GM21737 (cell line): ENCODE results near the gene PANX1.

Experiments used
- ATAC-seq: cut with Tn5 transposase; IDR thresholded peaks from one replicate; pipeline ENCODE4 v1.9.1; 2021; ENCODE audit warnings: mild to moderate bottlenecking, moderate library complexity; ENCODE audit not compliant: unreplicated experiment

Gene PANX1

GRCh38 chr11:94129512-94130297 lies 1.1 kb downstream of the PANX1 start:
- no peak for ATAC-seq

GRCh38 chr11:94130298-94131046 lies 1.8 kb downstream of the PANX1 start:
- ATAC-seq: no peak

GRCh38 chr11:94131047-94131717 lies 2.5 kb downstream of the PANX1 start:
- no peak for ATAC-seq

- ATAC-seq: no peak
These were observed 3.1 kb downstream of the PANX1 start for GRCh38 chr11:94131718-94132115.

- no peak for ATAC-seq
These were observed 3.5 kb downstream of the PANX1 start for GRCh38 chr11:94132152-94132558.

- ATAC-seq: no peak
These were observed 4.3 kb downstream of the PANX1 start for GRCh38 chr11:94132823-94133408.

GRCh38 chr11:94133752-94134151 lies 5.1 kb downstream of the PANX1 start:
- ATAC-seq: no peak

- ATAC-seq: no peak
These were observed 6.2 kb downstream of the PANX1 start for GRCh38 chr11:94134651-94135512.

GRCh38 chr11:94139416-94139815 lies 10.8 kb downstream of the PANX1 start:
- ATAC-seq: no peak

GRCh38 chr11:94140154-94140655 lies 11.6 kb downstream of the PANX1 start:
- ATAC-seq: no peak

GRCh38 chr11:94141511-94142307 lies 13.1 kb downstream of the PANX1 start:
- no peak for ATAC-seq

- ATAC-seq: no peak
These were observed 14.0 kb downstream of the PANX1 start for GRCh38 chr11:94142308-94143281.

- no peak for ATAC-seq
These were observed 15.6 kb downstream of the PANX1 start for GRCh38 chr11:94144216-94144615.

- ATAC-seq: no peak
These were observed 16.0 kb downstream of the PANX1 start for GRCh38 chr11:94144664-94145063.

GRCh38 chr11:94145431-94145830 lies 16.8 kb downstream of the PANX1 start:
- ATAC-seq: no peak

GRCh38 chr11:94145916-94146315 lies 17.3 kb downstream of the PANX1 start:
- no peak for ATAC-seq

GRCh38 chr11:94147433-94147845 lies 18.8 kb downstream of the PANX1 start:
- no peak for ATAC-seq

- no peak for ATAC-seq
These were observed 19.5 kb downstream of the PANX1 start for GRCh38 chr11:94148189-94148588.
